ENCODE results near the gene ZNF407. TPM values are rescaled to one million over a fixed set of nuclear protein-coding genes. Genes with fewer than 3 reads are reported as not detected.

The ZNF407 gene
- total and polyA plus RNA-seq, 10 donors, result 2.0 to 41.0 (median 26.3) TPM

DNA sequence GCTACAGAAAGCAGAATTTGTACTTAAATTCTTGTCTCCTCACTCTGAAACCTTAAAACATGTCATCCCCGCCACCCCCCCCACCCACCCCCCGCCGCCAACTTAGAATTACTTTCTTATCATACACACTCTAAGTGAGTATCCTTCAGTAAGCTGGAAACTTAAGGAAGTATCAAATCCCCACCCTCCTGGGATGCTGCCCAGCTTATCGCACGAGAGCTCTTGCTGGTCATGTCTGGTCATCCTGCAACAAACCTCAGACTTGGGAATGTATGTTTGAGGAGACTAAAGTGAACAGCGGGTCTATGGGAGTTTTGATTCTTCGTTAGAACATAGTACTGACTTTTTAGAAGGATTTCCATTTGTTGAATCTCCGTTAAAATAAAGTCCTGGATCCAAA, 408.0 kb downstream of the ZNF407 start:
- TF ChIP-seq CTCF (IDR thresholded peaks at IDR 0.05 in 8 of 11, conservative IDR thresholded peaks at IDR 0.05 in 3 of 11), result no peak
- no peak for TF ChIP-seq POLR2A (IDR thresholded peaks at IDR 0.05)
- TF ChIP-seq POLR2AphosphoS5 (IDR thresholded peaks at IDR 0.05), result no peak
- no peak overlapping the region for H3K4me3 ChIP-seq
- intact Hi-C loops (cut with DNase I; ENCODE audit: low total_unique reads), result no loop called here
- no peaks in the 10 kb centered on the region for H3K27me3 ChIP-seq (replicated peaks in 1 of 7)
- 80 to 95% (median 90%) methylated on average over 8 of the region's 8 CpGs for WGBS, 5 donors
- no peaks in the 10 kb centered on the region for H3K36me3 ChIP-seq
- DNase-seq, result no peak
- no peaks in the 10 kb centered on the region for H3K9me3 ChIP-seq
- H3K27ac ChIP-seq, result no peak overlapping the region
- no peaks in the 10 kb centered on the region for H3K4me1 ChIP-seq

DNA sequence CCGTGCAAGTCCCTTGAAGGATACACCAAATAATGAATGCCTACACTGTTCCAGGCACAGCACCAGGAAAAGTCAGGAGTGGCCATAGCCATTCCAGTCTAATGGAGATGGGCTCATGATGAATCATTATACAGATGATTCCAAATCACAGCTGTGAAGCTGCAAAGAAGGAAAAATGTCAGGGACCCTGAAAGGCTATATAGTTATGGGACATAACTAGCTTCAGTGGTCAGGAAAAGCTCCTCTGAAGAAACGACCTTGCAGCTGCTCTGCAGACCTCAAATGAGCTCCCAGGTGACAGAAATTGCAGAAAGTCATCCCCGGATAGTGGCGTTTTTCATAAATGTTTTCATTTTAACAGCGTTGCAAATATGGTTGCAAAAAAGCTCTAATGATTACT, 410.5 kb downstream of the ZNF407 start:
- H3K27me3 ChIP-seq (replicated peaks in 1 of 7), result no peaks in the 10 kb centered on the region
- no peaks in the 10 kb centered on the region for H3K36me3 ChIP-seq
- WGBS, 5 donors, result 82 to 94% (median 88%) methylated on average over 5 of the region's 5 CpGs
- H3K4me1 ChIP-seq, result no peaks in the 10 kb centered on the region
- TF ChIP-seq POLR2AphosphoS5 (IDR thresholded peaks at IDR 0.05) (no peak), CTCF (IDR thresholded peaks at IDR 0.05 in 8 of 11, conservative IDR thresholded peaks at IDR 0.05 in 3 of 11) (no peak), POLR2A (IDR thresholded peaks at IDR 0.05) (no peak)
- H3K4me3 ChIP-seq, result no peak overlapping the region
- intact Hi-C loops (cut with DNase I; ENCODE audit: low total_unique reads), result no loop called here
- H3K9me3 ChIP-seq, result no peaks in the 10 kb centered on the region
- H3K27ac ChIP-seq, result no peak overlapping the region
- DNase-seq, result no peak

DNA sequence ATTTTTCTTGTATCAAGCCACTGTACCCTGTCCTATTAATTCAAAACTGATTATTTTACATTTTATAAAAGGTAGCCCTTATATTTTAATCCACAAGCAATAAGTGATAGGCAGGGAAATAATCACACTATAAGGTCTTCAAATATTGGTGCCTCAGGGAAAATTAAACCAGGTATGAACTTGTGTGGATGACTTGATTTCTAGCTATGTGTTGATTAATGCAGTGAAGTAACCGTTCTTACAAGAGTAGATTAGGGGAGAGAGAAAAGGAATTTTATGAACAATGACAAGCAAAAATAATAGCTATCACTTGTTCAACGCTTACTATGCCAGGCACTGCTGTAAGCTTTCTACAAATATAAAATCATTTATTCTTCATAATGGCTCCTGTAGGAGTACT, 411.6 kb downstream of the ZNF407 start:
- Histone ChIP-seq H3K27ac (no peak overlapping the region), H3K9me3 (no peaks in the 10 kb centered on the region), H3K36me3 (no peaks in the 10 kb centered on the region), H3K4me1 (no peaks in the 10 kb centered on the region), H3K27me3 (replicated peaks in 1 of 7) (no peaks in the 10 kb centered on the region), H3K4me3 (no peak overlapping the region)
- DNase-seq, result no peak
- 46 to 50% (median 49%) methylated on average over 2 of the region's 2 CpGs for WGBS, 5 donors
- intact Hi-C loops (cut with DNase I; ENCODE audit: low total_unique reads), result no loop called here
- TF ChIP-seq POLR2A (IDR thresholded peaks at IDR 0.05) (no peak), CTCF (IDR thresholded peaks at IDR 0.05 in 8 of 11, conservative IDR thresholded peaks at IDR 0.05 in 3 of 11) (no peak), POLR2AphosphoS5 (IDR thresholded peaks at IDR 0.05) (no peak)

- H3K4me3 ChIP-seq, result no peak overlapping the region
- intact Hi-C loops (cut with DNase I; ENCODE audit: low total_unique reads), result no loop called here
- H3K4me1 ChIP-seq, result no peaks in the 10 kb centered on the region
- TF ChIP-seq CTCF (IDR thresholded peaks at IDR 0.05 in 8 of 11, conservative IDR thresholded peaks at IDR 0.05 in 3 of 11), result no peak
- no peak for TF ChIP-seq POLR2AphosphoS5 (IDR thresholded peaks at IDR 0.05)
- no peaks in the 10 kb centered on the region for H3K36me3 ChIP-seq
- WGBS, 5 donors, result 72 to 87% (median 73%) methylated on average over 4 of the region's 4 CpGs
- no peaks in the 10 kb centered on the region for H3K27me3 ChIP-seq (replicated peaks in 1 of 7)
- no peak overlapping the region for H3K27ac ChIP-seq
- H3K9me3 ChIP-seq, result no peaks in the 10 kb centered on the region
- DNase-seq, result no peak
Measured at GRCh38 chr18:75009878-75010277, 412.2 kb downstream of the ZNF407 start.
